ENCODE results near the gene CHDH. TPM values are rescaled to one million over a fixed set of nuclear protein-coding genes. Genes with fewer than 3 reads are reported as not detected.
A peak's percentile ranks its signal among the peaks of the same experiment; 100 is the strongest.

The CHDH gene
- total and polyA plus RNA-seq, 10 donors = 0.19 to 4.9 (median 0.62) TPM

DNA sequence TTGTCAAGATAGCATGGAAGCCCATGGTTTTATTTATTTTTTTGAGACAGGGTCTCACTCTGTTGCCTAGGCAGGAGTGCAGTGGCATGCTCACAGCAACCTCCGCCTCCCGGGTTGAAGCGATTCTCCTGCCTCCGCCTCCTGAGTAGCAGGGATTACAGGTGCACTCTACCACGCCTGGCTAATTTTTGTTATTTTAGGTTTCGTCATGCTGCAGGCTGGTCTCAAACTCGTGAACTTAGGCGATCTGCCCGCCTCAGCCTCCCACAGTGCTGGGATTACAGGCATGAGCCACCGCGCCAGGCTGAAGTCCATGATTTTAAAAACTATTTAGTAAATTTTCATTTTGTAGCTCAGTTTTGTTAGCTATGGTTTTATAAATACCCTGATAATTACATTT lies 38.4 kb upstream of the CHDH start:
- H3K4me1 ChIP-seq = peaks cover 16 to 57% (median 34%) of the 10 kb centered on the region in 6 donors
- no peak for TF ChIP-seq POLR2AphosphoS5 (IDR thresholded peaks at IDR 0.05)
- TF ChIP-seq, protein P1, sequence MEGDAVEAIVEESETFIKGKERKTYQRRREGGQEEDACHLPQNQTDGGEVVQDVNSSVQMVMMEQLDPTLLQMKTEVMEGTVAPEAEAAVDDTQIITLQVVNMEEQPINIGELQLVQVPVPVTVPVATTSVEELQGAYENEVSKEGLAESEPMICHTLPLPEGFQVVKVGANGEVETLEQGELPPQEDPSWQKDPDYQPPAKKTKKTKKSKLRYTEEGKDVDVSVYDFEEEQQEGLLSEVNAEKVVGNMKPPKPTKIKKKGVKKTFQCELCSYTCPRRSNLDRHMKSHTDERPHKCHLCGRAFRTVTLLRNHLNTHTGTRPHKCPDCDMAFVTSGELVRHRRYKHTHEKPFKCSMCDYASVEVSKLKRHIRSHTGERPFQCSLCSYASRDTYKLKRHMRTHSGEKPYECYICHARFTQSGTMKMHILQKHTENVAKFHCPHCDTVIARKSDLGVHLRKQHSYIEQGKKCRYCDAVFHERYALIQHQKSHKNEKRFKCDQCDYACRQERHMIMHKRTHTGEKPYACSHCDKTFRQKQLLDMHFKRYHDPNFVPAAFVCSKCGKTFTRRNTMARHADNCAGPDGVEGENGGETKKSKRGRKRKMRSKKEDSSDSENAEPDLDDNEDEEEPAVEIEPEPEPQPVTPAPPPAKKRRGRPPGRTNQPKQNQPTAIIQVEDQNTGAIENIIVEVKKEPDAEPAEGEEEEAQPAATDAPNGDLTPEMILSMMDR (IDR thresholded peaks at IDR 0.05 in 8 of 11, conservative IDR thresholded peaks at IDR 0.05 in 3 of 11) = no peak
- TF ChIP-seq POLR2A (IDR thresholded peaks at IDR 0.05) = no peak
- no peak overlapping the region for H3K4me3 ChIP-seq
- no peak for DNase-seq
- 91 to 97% (median 96%) methylated on average over 11 of the region's 11 CpGs for WGBS, 5 donors
- no peaks in the 10 kb centered on the region for H3K27me3 ChIP-seq (replicated peaks in 1 of 7)
- intact Hi-C loops (cut with DNase I; ENCODE audit: low total_unique reads) = no loop called here
- peaks cover 2 to 59% (median 43%) of the 10 kb centered on the region in 6 donors for H3K36me3 ChIP-seq
- H3K9me3 ChIP-seq = no peaks in the 10 kb centered on the region
- H3K27ac ChIP-seq = no peak overlapping the region

DNA sequence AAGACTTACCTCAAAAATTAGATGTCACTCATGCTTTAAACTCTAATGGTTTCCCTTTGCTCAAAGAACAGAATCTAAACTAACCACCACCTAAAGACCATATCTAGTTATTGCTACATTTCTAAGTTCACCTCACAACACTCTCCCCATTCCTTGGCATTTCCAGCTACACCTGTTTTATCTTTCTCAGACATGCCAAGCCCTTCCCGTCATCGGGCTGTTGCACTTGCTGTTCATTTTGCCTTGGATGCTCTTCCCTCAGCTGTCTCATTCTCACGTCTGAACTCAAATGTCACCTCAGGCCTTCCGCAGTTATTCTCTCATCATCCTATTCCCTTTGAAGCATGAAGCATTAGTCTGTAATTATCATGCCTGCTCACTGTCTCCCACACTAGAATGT lies 36.8 kb upstream of the CHDH start:
- peaks cover 11 to 47% (median 20%) of the 10 kb centered on the region in 6 donors for H3K4me1 ChIP-seq
- DNase-seq = no peak
- WGBS, 5 donors = 92 to 96% (median 94%) methylated on average over 4 of the region's 4 CpGs
- peaks cover 2 to 70% (median 54%) of the 10 kb centered on the region in 6 donors for H3K36me3 ChIP-seq
- H3K27me3 ChIP-seq (replicated peaks in 1 of 7) = no peaks in the 10 kb centered on the region
- intact Hi-C loops (cut with DNase I; ENCODE audit: low total_unique reads) = no loop called here
- H3K27ac ChIP-seq = no peak overlapping the region
- H3K4me3 ChIP-seq = no peak overlapping the region
- no peaks in the 10 kb centered on the region for H3K9me3 ChIP-seq
- TF ChIP-seq, protein P1 (IDR thresholded peaks at IDR 0.05 in 8 of 11, conservative IDR thresholded peaks at IDR 0.05 in 3 of 11) = no peak
- TF ChIP-seq POLR2A (IDR thresholded peaks at IDR 0.05) (no peak), POLR2AphosphoS5 (IDR thresholded peaks at IDR 0.05) (no peak)

DNA sequence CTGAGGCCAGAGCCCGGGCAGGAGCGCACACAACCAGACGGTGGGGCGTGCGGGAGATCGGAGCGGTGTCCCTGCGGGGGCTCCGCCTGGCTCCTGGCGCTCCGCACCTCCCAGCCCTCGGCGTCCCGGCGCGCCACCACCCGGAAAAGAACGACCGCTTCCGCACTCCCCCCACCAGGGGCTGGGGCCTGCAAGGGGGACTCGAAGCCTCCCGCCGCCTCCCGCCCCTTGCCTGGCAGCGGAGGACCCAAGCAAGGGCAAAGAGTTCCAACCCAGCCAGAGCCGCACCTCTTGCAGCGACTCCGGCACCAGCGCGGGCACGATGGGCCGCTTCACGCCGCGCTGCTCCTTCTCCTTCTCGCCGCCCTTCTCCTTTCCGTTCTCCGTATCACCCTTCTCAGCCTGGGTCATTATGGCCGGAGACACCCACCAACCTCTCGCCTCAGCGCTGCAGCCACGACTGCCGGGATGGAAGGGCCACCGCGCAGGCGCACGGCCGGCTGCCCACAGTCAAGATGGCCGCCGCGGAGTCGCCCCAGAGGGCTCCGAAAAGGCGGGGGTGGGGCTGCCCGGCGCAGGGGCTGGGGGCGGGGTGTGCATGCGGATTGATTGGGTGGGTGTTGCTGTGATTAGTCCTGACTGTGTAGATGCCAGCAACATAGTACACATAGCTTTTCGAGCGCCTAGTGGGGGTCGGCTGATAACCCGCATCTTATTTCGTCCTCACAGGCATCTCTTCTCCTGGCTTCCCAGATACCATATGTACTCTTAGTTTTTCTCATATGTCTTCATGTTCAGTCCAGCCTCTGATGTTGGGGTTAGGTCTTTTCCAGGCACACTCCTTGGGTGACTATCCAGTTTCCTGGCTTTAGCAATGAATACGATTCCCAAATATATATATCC lies 35.7 kb upstream of the CHDH start, which contains the start of gene ACTR8:
ACTR8 (minus strand) TSS at position 462 of the 903 bp plus-strand sequence; CDS start at position 411, 51 bp downstream.
- H3K4me3 ChIP-seq = peak within 1 kb of the TSS; percentile 81 to 95 (median 90)
- H3K27me3 ChIP-seq (replicated peaks in 1 of 7) = no peaks in the 10 kb centered on the region
- H3K27ac ChIP-seq = peak within 1 kb of the TSS; percentile 85 to 94 (median 90)
- peaks cover 11 to 36% (median 16%) of the 10 kb centered on the region in 6 donors for H3K4me1 ChIP-seq
- TF ChIP-seq, protein P1 (IDR thresholded peaks at IDR 0.05 in 8 of 11, conservative IDR thresholded peaks at IDR 0.05 in 3 of 11) = peak in 4 of 11 experiments; percentile 16 to 45 (median 24)
- TF ChIP-seq POLR2AphosphoS5 (IDR thresholded peaks at IDR 0.05) (peak; percentile 95 to 96 (median 96)), POLR2A (IDR thresholded peaks at IDR 0.05) (peak; percentile 26 to 41 (median 30))
- H3K36me3 ChIP-seq = peaks cover 2 to 70% (median 60%) of the 10 kb centered on the region in 6 donors
- intact Hi-C loops (cut with DNase I; ENCODE audit: low total_unique reads) = no loop called here
- DNase-seq = peak; percentile 96
- WGBS, 5 donors = 1 to 2% (median 2%) methylated on average over 43 to 65 of the region's 65 CpGs
- no peaks in the 10 kb centered on the region for H3K9me3 ChIP-seq
